Measurements from ENCODE around the gene CHD9NB. TPM values are rescaled to one million over a fixed set of nuclear protein-coding genes. Genes with fewer than 3 reads are reported as not detected.

The CHD9NB gene
- total RNA-seq, 1 donor from 2014 or later = 0.61 TPM

- Mint-ChIP-seq H3K4me1 (no peaks in the 10 kb centered on the region), H3K27ac (ENCODE audit: unreplicated experiment) (no peak overlapping the region), H3K9me3 (no peaks in the 10 kb centered on the region), H3K4me3 (no peak overlapping the region), H3K36me3 (ENCODE audit: low read depth) (no peaks in the 10 kb centered on the region), H3K27me3 (ENCODE audit: low read depth) (peaks cover 3% of the 10 kb centered on the region)
- no peak for DNase-seq (ENCODE audit: low read depth, low spot score)
- TF ChIP-seq CTCF (conservative IDR thresholded peaks at IDR 0.05) = no peak
Measured at GRCh38 chr16:53018834-53019416, 33.8 kb downstream of the CHD9NB start.

GRCh38 chr16:53014287-53014686 lies 38.4 kb downstream of the CHD9NB start:
- no peak overlapping the region for H3K27ac Mint-ChIP-seq (ENCODE audit: unreplicated experiment)
- DNase-seq (ENCODE audit: low read depth, low spot score) = no peak
- no peak for TF ChIP-seq CTCF (conservative IDR thresholded peaks at IDR 0.05)
- H3K36me3 Mint-ChIP-seq (ENCODE audit: low read depth) = no peaks in the 10 kb centered on the region
- no peak overlapping the region for H3K4me3 Mint-ChIP-seq
- no peaks in the 10 kb centered on the region for H3K9me3 Mint-ChIP-seq
- H3K4me1 Mint-ChIP-seq = no peaks in the 10 kb centered on the region
- H3K27me3 Mint-ChIP-seq (ENCODE audit: low read depth) = peaks cover 3% of the 10 kb centered on the region

- no peaks in the 10 kb centered on the region for H3K4me1 Mint-ChIP-seq
- no peak for TF ChIP-seq CTCF (conservative IDR thresholded peaks at IDR 0.05)
- no peaks in the 10 kb centered on the region for H3K36me3 Mint-ChIP-seq (ENCODE audit: low read depth)
- no peak overlapping the region for H3K27ac Mint-ChIP-seq (ENCODE audit: unreplicated experiment)
- H3K9me3 Mint-ChIP-seq = no peaks in the 10 kb centered on the region
- H3K27me3 Mint-ChIP-seq (ENCODE audit: low read depth) = no peaks in the 10 kb centered on the region
- H3K4me3 Mint-ChIP-seq = no peak overlapping the region
- DNase-seq (ENCODE audit: low read depth, low spot score) = no peak
Measured at GRCh38 chr16:53007095-53007494, 45.6 kb downstream of the CHD9NB start.

- no peak for DNase-seq (ENCODE audit: low read depth, low spot score)
- no peaks in the 10 kb centered on the region for H3K36me3 Mint-ChIP-seq (ENCODE audit: low read depth)
- no peak overlapping the region for H3K27ac Mint-ChIP-seq (ENCODE audit: unreplicated experiment)
- no peaks in the 10 kb centered on the region for H3K27me3 Mint-ChIP-seq (ENCODE audit: low read depth)
- H3K9me3 Mint-ChIP-seq = no peaks in the 10 kb centered on the region
- H3K4me1 Mint-ChIP-seq = peaks cover 5% of the 10 kb centered on the region
- no peak overlapping the region for H3K4me3 Mint-ChIP-seq
- TF ChIP-seq CTCF (conservative IDR thresholded peaks at IDR 0.05) = no peak
Measured at GRCh38 chr16:52997922-52998321, 54.8 kb downstream of the CHD9NB start.

- TF ChIP-seq CTCF (conservative IDR thresholded peaks at IDR 0.05) = no peak
- H3K27ac Mint-ChIP-seq (ENCODE audit: unreplicated experiment) = no peak overlapping the region
- no peak overlapping the region for H3K4me3 Mint-ChIP-seq
- peaks cover 6% of the 10 kb centered on the region for H3K4me1 Mint-ChIP-seq
- H3K36me3 Mint-ChIP-seq (ENCODE audit: low read depth) = no peaks in the 10 kb centered on the region
- H3K27me3 Mint-ChIP-seq (ENCODE audit: low read depth) = peaks cover 2% of the 10 kb centered on the region
- H3K9me3 Mint-ChIP-seq = peaks cover 2% of the 10 kb centered on the region
- no peak for DNase-seq (ENCODE audit: low read depth, low spot score)
Measured at GRCh38 chr16:52994942-52995341, 57.8 kb downstream of the CHD9NB start.
